ENCODE data around the gene S100B.

Gene S100B

DNA sequence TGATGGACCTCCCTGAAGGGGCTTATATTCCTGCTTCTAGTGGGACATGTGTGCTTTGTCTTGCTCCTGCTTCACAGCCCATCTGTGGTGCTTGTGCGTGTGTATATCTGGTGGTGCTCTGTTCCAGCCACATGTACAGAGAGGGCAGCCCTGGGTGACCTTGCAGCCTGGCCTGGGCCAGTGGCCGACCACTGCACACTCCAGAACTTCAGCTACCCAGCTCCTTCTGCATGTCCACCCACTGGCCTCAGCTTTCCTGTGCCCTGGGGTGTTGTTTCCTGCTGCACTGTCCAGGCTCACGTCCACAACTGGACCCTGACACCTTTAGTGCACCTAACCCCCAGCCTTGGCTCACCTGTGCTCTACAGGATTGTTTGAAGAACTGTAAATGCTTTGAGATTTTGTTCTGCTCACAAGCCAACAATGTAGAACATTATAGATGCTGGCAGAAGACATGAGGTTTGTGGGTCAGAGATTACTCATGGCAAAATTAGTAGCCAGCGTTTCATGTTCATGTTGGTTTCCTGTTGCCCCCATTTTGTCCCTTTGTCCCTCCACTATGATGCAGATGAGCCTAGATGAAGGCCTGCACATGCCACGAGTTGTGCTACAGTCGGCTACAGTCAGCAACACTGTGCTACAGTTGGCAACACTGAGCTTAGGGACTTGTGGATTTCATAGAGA, 5.3 kb upstream of the S100B start:
- no peak for DNase-seq (ENCODE audit: insufficient read length, low spot score)
- TF ChIP-seq, protein P1, sequence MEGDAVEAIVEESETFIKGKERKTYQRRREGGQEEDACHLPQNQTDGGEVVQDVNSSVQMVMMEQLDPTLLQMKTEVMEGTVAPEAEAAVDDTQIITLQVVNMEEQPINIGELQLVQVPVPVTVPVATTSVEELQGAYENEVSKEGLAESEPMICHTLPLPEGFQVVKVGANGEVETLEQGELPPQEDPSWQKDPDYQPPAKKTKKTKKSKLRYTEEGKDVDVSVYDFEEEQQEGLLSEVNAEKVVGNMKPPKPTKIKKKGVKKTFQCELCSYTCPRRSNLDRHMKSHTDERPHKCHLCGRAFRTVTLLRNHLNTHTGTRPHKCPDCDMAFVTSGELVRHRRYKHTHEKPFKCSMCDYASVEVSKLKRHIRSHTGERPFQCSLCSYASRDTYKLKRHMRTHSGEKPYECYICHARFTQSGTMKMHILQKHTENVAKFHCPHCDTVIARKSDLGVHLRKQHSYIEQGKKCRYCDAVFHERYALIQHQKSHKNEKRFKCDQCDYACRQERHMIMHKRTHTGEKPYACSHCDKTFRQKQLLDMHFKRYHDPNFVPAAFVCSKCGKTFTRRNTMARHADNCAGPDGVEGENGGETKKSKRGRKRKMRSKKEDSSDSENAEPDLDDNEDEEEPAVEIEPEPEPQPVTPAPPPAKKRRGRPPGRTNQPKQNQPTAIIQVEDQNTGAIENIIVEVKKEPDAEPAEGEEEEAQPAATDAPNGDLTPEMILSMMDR (IDR thresholded peaks at IDR 0.05; ENCODE audit: insufficient read depth, missing control alignments) = no peak
- no peak for FAIRE-seq

DNA sequence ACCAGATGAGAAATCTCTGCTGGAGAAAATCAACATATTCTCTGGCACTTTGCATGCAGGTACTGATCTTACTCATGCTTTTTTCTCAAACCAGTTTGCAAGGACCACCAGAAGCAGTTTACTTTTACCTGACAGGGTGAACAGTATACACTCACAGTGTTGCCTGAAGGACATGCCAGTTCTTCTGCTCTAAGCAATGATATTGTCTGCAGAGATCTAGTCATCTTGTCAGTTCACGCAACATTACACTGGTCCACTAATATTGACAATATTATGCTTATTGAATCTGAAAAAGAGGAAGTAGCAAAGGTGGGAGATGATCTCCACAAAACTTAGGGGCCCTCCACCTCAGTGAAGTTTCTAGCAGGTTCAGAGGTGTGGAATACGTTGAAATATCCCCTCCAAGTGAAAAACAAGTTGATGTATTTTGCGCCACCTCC, 3.8 kb upstream of the S100B start:
- FAIRE-seq = no peak
- TF ChIP-seq, protein P1 (IDR thresholded peaks at IDR 0.05; ENCODE audit: insufficient read depth, missing control alignments) = no peak

DNA sequence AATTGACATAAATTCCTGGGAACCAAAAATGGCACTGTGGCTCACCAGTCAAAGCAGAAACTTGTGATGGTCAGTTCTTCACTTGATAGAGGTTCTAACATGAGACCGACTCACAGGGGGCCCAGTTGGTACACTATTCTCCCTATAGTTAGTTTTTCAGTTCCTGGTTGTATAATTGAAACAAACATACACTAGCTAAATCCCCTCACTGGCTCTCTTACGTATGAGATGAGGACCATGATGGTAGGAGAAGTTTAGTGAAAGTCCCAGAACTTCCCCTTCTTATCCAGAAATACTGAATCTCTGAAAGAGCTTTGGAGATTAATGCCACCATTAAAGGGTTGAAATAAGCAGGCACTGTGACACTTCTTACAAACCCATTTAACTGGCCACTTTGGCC, 2.8 kb upstream of the S100B start:
- FAIRE-seq = no peak
- TF ChIP-seq, protein P1 (IDR thresholded peaks at IDR 0.05; ENCODE audit: insufficient read depth, missing control alignments) = no peak
- no peak for DNase-seq (ENCODE audit: insufficient read length, low spot score)

More for the DNA sequence above, 3.8 kb upstream of the S100B start:
- DNase-seq (ENCODE audit: insufficient read length, low spot score) = no peak

DNA sequence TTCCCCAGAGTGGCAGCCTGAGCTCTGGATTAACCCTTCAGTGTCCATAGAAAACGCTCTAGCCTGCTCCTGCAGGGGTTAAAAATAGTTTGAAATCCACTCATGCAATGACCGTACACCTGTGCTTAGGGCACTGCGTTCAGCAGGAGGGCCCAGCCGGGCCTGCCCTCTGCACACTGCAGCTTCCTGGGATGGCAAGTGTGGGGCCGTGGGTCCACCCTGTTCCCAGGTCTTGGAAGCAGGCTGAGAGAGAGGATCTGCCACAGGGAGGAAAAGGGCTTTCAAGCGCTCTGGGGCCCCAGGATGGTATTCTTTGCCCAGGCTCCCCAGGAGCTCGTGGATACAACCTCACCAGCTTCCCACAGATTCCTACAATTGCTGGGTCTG, 1.5 kb upstream of the S100B start:
- FAIRE-seq (no peak), DNase-seq (ENCODE audit: insufficient read length, low spot score) (no peak)
- TF ChIP-seq, protein P1 (IDR thresholded peaks at IDR 0.05; ENCODE audit: insufficient read depth, missing control alignments) = no peak

DNA sequence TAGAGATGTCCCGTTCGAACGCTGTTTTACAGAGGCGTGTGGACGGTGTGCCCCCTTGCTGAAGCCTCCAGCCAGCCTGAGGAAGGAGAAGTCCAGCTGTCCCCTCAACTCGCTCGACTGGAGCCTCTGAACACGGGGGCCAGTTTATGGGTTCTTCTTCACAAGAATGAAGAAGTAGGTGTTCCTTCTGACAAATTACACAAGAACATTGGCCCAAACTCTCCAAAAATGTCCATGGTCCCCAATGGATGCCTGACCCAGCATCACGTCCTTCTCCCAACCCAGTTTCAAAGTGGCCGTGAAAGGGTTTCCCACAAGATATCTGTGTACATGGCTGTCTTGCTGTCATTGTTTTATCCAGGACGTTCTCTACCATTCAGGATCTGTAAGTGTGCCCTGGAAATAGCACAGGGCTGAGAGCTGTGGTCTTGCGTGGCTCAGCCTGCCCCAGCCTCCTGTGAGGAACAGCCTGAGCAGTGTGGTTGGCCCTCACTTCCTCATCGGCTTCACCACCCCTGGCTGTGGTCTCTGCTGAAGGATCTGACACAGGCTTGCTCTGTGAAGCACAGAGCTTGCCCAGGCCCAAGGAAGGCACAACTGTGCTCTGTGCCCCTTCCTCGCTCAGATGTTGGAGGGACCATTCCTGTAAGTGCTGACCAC, 1.0 kb upstream of the S100B start:
- TF ChIP-seq, protein P1 (IDR thresholded peaks at IDR 0.05; ENCODE audit: insufficient read depth, missing control alignments) = no peak
- DNase-seq (ENCODE audit: insufficient read length, low spot score) = no peak
- no peak for FAIRE-seq

DNA sequence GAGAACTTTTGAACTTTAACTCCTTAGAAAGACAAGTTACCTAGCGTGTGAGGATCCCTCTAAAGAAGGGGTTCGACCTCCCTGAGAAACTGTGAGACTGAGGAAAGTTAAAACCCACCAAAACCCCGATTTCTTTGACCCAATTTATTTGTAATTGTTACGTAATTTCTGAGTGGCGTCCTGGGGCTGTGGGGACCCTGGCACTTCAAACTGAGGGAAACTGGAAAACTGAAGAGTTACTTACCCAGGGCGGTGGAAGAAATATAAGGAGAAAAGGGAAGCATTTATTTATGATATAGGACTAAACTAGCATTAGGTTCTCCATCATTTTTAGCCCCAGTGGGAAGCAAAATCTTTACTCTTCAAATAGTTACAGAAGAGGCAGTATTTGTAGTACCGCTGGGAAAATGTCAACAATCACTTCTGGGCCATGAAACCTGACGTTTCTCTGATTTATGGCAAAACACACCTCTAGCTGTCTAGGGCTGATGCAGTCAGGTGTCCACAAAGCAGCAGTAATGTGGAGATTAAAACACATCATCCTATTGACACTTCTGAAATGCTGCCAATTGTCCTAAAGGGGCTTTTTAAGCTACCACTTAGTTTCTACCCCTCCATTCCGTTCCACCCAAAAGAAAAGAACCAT, 430 bp downstream of the S100B start:
- FAIRE-seq (no peak), DNase-seq (ENCODE audit: insufficient read length, low spot score) (no peak)

More for the DNA sequence above, 430 bp downstream of the S100B start:
- TF ChIP-seq, protein P1 (IDR thresholded peaks at IDR 0.05; ENCODE audit: insufficient read depth, missing control alignments) = no peak
